Mesangial cell (primary cell): ENCODE results near the gene CLDN18. TPM values are rescaled to one million over a fixed set of nuclear protein-coding genes. Genes with fewer than 3 reads are reported as not detected.

Experiments used
- total RNA-seq: library from RNA; depleted of rRNA; stranded (reverse); fragments of >200 nt; gene quantifications from 2 replicates; pipeline ENCODE4 v1.2.3, GENCODE V29; 2015

Gene CLDN18
- not detected in 2 replicates for total RNA-seq

GRCh38 chr3:138009476-138010272, at the start of gene CLDN18:
TSS of gene CLDN18 (plus strand) at chr3:138010165. CDS start at chr3:138010226, 61 bp downstream.

Other genes starting within 250 kb of the CLDN18 start
- gene SOX14, start 245.8 kb upstream of the CLDN18 start, total RNA-seq, result not detected in 2 replicates
- 13.0 and 16.9 TPM in 2 replicates for gene DZIP1L, start 105.4 kb downstream of the CLDN18 start, total RNA-seq
- not detected in 2 replicates for gene A4GNT, start 122.2 kb downstream of the CLDN18 start, total RNA-seq
- gene DBR1, start 164.8 kb downstream of the CLDN18 start, total RNA-seq, result 8.9 and 11.7 TPM in 2 replicates
- 22.4 and 32.4 TPM in 2 replicates for gene ARMC8, start 177.1 kb downstream of the CLDN18 start, total RNA-seq